Suprapubic skin (tissue), 4 donors: ENCODE data around the gene MEX3B.

Experiments
- EP300 ChIP-seq: sonication (generic); formaldehyde crosslinking; IDR thresholded peaks from one replicate; pipeline ENCODE4 v1.6.1; 2017; ENCODE audit warnings: antibody characterized with exemption
- POLR2A ChIP-seq, 2 donors: fragments of 450-650 bp; IDR thresholded peaks; one replicate each; pipeline ENCODE4 v1.6.1; 2017; ENCODE audit warnings: antibody characterized with exemption in 2 of 2, mild to moderate bottlenecking in 2 of 2, moderate library complexity in 2 of 2
- POLR2AphosphoS5 ChIP-seq, 3 donors: sonication (generic); formaldehyde crosslinking; IDR thresholded peaks; one replicate each; pipeline ENCODE4 v1.6.1; 2017; ENCODE audit warnings: antibody characterized with exemption in 3 of 3
- TF ChIP-seq, protein P1 (sequence below), 2 donors: fragments of 200-600 bp in 1 of 2; fragments of 450-650 bp in 1 of 2; sonication (generic) in 1 of 2; IDR thresholded peaks; one replicate each; pipeline ENCODE4 v1.5.1; 2016 to 2019; ENCODE audit warnings: antibody characterized with exemption in 2 of 2, mild to moderate bottlenecking in 1 of 2, moderate library complexity in 1 of 2

DNA sequence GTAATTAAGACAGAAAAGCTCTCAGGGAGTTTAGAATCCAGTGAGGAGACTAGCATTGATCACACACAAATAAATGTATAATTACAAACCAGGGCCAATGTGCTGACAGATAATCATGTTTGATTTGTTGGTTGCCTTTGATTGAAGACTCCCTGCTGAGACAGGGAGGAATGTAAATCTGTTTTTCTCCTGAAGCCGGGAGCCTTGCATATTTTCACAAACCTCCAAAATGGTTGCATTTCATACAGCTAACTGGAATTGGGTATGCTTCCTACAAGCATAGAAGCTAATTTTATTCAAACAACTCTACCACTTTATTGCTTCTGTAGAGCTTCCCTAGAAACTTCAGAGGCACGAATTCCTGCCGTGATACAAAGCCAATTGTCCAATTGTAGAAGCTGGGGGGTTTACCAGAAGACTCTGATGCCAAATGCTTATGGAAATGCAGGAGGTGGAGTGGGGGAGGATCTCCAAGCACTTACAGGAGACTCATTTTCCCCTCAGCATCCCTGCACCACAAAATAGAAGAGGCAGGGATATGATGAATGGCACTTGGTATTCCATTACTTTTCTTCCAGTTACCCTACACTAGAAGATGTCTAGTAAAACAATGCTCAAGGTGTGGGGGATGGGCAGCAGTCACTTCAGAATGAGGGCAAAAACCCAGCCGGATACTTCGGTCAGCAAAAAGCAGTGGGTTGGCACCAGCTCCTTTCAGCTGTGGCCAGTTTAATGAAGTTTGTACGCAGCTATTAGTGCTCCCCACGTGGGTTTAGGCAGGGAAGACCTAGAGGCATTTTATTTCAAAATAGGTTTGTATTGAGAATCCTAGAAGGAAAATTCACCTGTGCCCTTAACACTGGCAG lies 11.4 kb upstream of the MEX3B start:
- TF ChIP-seq, protein P1, sequence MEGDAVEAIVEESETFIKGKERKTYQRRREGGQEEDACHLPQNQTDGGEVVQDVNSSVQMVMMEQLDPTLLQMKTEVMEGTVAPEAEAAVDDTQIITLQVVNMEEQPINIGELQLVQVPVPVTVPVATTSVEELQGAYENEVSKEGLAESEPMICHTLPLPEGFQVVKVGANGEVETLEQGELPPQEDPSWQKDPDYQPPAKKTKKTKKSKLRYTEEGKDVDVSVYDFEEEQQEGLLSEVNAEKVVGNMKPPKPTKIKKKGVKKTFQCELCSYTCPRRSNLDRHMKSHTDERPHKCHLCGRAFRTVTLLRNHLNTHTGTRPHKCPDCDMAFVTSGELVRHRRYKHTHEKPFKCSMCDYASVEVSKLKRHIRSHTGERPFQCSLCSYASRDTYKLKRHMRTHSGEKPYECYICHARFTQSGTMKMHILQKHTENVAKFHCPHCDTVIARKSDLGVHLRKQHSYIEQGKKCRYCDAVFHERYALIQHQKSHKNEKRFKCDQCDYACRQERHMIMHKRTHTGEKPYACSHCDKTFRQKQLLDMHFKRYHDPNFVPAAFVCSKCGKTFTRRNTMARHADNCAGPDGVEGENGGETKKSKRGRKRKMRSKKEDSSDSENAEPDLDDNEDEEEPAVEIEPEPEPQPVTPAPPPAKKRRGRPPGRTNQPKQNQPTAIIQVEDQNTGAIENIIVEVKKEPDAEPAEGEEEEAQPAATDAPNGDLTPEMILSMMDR (IDR thresholded peaks at IDR 0.05) = no peak
- TF ChIP-seq POLR2A (IDR thresholded peaks at IDR 0.05) = no peak
- TF ChIP-seq EP300 = no peak
- no peak for TF ChIP-seq POLR2AphosphoS5 (IDR thresholded peaks at IDR 0.05)
